ENCODE measurements around the gene MAGI1. TPM values are rescaled to one million over a fixed set of nuclear protein-coding genes. Genes with fewer than 3 reads are reported as not detected.

The MAGI1 gene
- total RNA-seq, 1 experiment from 2014 or later = 38.6 TPM

DNA sequence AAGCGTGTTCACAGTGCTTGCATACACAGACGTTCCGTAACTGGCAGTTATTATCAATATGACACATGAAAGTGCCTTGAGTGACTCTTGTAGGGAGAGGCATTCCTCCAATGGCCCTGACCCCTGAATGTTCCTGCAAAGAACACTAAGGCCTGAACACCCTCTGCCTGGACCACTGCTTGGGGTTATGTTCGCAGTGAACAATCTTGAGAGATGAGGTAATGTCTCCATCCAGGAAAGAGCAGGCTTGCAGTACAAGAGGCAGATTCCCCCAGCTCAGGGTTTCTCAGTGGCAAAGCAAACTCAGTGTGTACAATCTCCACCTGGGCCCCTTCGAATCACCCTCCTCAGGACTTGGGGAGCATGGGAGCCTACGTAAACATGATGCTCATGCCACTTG lies 324.6 kb downstream of the MAGI1 start (continued):
- TF ChIP-seq EZH2phosphoT487 (IDR thresholded peaks at IDR 0.05; ENCODE audit: borderline replicate concordance) = no peak

DNA sequence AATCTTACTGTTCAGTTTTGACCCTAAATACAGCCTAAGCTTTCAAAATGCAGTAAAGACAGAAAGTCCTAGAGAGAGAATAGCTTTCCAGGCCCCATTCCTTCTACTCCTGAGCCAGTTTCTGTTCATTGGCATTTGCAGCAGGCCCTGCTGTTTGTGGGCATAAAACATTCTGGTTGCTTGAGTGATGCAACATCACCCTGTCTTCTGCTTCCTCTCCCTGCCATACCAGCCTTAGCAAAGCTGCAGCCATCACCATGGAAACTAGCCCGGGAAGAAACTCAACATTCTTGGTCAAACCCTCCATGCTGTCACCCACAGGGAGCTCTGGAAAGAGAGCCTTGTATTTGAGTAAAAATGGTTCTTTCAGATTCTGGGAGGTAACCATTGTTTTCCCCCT lies 325.7 kb downstream of the MAGI1 start:
- BruUV-seq (replicated peaks) = no TSS peak
- Histone ChIP-seq H3K27me3 (ENCODE audit: insufficient read depth, low read length) (no peaks in the 10 kb centered on the region), H3K4me3 (replicated peaks in 1 of 2; ENCODE audit: low read depth in 1 of 2, low read length in 2 of 2) (no peak overlapping the region), H3K9me3 (ENCODE audit: control insufficient read depth in 1 of 2, insufficient read depth in 1 of 2, low read depth in 1 of 2, low read length in 2 of 2) (no peaks in the 10 kb centered on the region), H3K4me2 (ENCODE audit: low read length) (no peak overlapping the region), H3K79me2 (ENCODE audit: insufficient read depth, low read length) (no peaks in the 10 kb centered on the region), H3K9ac (ENCODE audit: low read length) (no peak overlapping the region), H3K9me2 (ENCODE audit: insufficient read depth) (no peaks in the 10 kb centered on the region), H2AFZ (ENCODE audit: low read depth, low read length, poor library complexity, severe bottlenecking) (no peak overlapping the region), H3K36me3 (ENCODE audit: control insufficient read depth in 1 of 2, insufficient read depth in 2 of 2, low read length in 2 of 2) (no peaks in the 10 kb centered on the region), H3K4me1 (ENCODE audit: control insufficient read depth in 1 of 2, insufficient read depth in 2 of 2, low read length in 2 of 2) (no peaks in the 10 kb centered on the region), H3K27ac (ENCODE audit: low read depth, low read length) (no peak overlapping the region), H4K20me1 (ENCODE audit: insufficient read depth) (no peaks in the 10 kb centered on the region)
- CTCF ChIA-PET = no interaction called here
- TF ChIP-seq TCF7L2 (IDR thresholded peaks at IDR 0.05; ENCODE audit: borderline replicate concordance, extremely low read depth, insufficient read depth, insufficient read length) (no peak), ZNF274 (IDR thresholded peaks at IDR 0.05; ENCODE audit: low read depth, low read length) (no peak), SP1 (IDR thresholded peaks at IDR 0.05; ENCODE audit: low read depth) (no peak), ZFX (IDR thresholded peaks at IDR 0.05) (no peak)
- TF ChIP-seq, protein P1, sequence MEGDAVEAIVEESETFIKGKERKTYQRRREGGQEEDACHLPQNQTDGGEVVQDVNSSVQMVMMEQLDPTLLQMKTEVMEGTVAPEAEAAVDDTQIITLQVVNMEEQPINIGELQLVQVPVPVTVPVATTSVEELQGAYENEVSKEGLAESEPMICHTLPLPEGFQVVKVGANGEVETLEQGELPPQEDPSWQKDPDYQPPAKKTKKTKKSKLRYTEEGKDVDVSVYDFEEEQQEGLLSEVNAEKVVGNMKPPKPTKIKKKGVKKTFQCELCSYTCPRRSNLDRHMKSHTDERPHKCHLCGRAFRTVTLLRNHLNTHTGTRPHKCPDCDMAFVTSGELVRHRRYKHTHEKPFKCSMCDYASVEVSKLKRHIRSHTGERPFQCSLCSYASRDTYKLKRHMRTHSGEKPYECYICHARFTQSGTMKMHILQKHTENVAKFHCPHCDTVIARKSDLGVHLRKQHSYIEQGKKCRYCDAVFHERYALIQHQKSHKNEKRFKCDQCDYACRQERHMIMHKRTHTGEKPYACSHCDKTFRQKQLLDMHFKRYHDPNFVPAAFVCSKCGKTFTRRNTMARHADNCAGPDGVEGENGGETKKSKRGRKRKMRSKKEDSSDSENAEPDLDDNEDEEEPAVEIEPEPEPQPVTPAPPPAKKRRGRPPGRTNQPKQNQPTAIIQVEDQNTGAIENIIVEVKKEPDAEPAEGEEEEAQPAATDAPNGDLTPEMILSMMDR (IDR thresholded peaks at IDR 0.05 in 2 of 3, conservative IDR thresholded peaks at IDR 0.05 in 1 of 3; ENCODE audit: borderline replicate concordance in 1 of 3, insufficient read depth in 1 of 3, low read depth in 2 of 3, low read length in 2 of 3) = no peak
- POLR2A ChIA-PET = no interaction called here
- DNase-seq (ENCODE audit: low read depth, low spot score) = no peak
- RAD21 ChIA-PET (ENCODE audit: low non-redundant PET in 1 of 2, low total read pairs in 2 of 2, uncharacterized antibody in 2 of 2, unreplicated experiment in 2 of 2) = no interaction called here
- ATAC-seq = no peak
- intact Hi-C loops (cut with micrococcal nuclease) = no loop called here

DNA sequence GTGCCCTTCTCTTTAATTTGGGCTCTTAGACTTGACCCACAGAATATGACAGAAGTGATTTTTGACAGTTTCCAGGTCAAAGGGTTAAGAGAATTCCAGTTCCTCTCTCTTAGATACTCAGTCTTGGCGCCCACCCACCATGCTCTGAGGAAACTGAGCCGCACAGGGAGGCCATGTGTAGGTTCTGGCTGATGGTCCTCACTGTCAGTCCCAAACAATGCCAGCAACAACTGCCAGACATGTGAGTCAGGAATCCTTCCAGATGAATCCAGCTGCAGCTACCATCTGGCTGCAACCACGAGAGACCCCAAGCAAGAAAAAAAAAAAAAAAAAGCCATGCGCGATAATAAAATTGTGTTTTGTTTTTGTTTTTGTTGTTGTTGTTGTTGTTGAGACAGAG lies 326.6 kb downstream of the MAGI1 start:
- ChIA-PET POLR2A (no interaction called here), RAD21 (ENCODE audit: low non-redundant PET in 1 of 2, low total read pairs in 2 of 2, uncharacterized antibody in 2 of 2, unreplicated experiment in 2 of 2) (no interaction called here), CTCF (no interaction called here)
- Histone ChIP-seq H3K27me3 (ENCODE audit: insufficient read depth, low read length) (no peaks in the 10 kb centered on the region), H3K9me3 (ENCODE audit: control insufficient read depth in 1 of 2, insufficient read depth in 1 of 2, low read depth in 1 of 2, low read length in 2 of 2) (no peaks in the 10 kb centered on the region), H4K20me1 (ENCODE audit: insufficient read depth) (no peaks in the 10 kb centered on the region), H2AFZ (ENCODE audit: low read depth, low read length, poor library complexity, severe bottlenecking) (no peak overlapping the region), H3K4me2 (ENCODE audit: low read length) (no peak overlapping the region), H3K36me3 (ENCODE audit: control insufficient read depth in 1 of 2, insufficient read depth in 2 of 2, low read length in 2 of 2) (no peaks in the 10 kb centered on the region), H3K27ac (ENCODE audit: low read depth, low read length) (no peak overlapping the region), H3K9me2 (ENCODE audit: insufficient read depth) (no peaks in the 10 kb centered on the region), H3K4me1 (ENCODE audit: control insufficient read depth in 1 of 2, insufficient read depth in 2 of 2, low read length in 2 of 2) (no peaks in the 10 kb centered on the region), H3K4me3 (replicated peaks in 1 of 2; ENCODE audit: low read depth in 1 of 2, low read length in 2 of 2) (no peak overlapping the region), H3K79me2 (ENCODE audit: insufficient read depth, low read length) (no peaks in the 10 kb centered on the region), H3K9ac (ENCODE audit: low read length) (no peak overlapping the region)
- BruUV-seq (replicated peaks) = no TSS peak
- no peak for DNase-seq (ENCODE audit: low read depth, low spot score)
- intact Hi-C loops (cut with micrococcal nuclease) = no loop called here
- ATAC-seq = no peak
- TF ChIP-seq, protein P2, sequence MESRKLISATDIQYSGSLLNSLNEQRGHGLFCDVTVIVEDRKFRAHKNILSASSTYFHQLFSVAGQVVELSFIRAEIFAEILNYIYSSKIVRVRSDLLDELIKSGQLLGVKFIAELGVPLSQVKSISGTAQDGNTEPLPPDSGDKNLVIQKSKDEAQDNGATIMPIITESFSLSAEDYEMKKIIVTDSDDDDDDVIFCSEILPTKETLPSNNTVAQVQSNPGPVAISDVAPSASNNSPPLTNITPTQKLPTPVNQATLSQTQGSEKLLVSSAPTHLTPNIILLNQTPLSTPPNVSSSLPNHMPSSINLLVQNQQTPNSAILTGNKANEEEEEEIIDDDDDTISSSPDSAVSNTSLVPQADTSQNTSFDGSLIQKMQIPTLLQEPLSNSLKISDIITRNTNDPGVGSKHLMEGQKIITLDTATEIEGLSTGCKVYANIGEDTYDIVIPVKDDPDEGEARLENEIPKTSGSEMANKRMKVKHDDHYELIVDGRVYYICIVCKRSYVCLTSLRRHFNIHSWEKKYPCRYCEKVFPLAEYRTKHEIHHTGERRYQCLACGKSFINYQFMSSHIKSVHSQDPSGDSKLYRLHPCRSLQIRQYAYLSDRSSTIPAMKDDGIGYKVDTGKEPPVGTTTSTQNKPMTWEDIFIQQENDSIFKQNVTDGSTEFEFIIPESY (IDR thresholded peaks at IDR 0.05; ENCODE audit: extremely low read depth, insufficient replicate concordance, low read length) = no peak
- TF ChIP-seq ELF1 (IDR thresholded peaks at IDR 0.05; ENCODE audit: borderline replicate concordance, low read depth) (no peak), EZH2phosphoT487 (IDR thresholded peaks at IDR 0.05; ENCODE audit: borderline replicate concordance) (no peak), YY1 (IDR thresholded peaks at IDR 0.05; ENCODE audit: extremely low read depth, insufficient replicate concordance, low read depth, low read length) (no peak), EGR1 (IDR thresholded peaks at IDR 0.05; ENCODE audit: low read depth) (no peak), EZH2 (IDR thresholded peaks at IDR 0.05) (no peak)
